HG03460 (cell line): ENCODE measurements around the gene BCR.
A peak's percentile ranks its signal among the peaks of the same experiment; 100 is the strongest.

Experiments used
- ATAC-seq: cut with Tn5 transposase; IDR thresholded peaks from one replicate; pipeline ENCODE4 v1.9.1; 2021; ENCODE audit not compliant: unreplicated experiment

BCR gene

DNA sequence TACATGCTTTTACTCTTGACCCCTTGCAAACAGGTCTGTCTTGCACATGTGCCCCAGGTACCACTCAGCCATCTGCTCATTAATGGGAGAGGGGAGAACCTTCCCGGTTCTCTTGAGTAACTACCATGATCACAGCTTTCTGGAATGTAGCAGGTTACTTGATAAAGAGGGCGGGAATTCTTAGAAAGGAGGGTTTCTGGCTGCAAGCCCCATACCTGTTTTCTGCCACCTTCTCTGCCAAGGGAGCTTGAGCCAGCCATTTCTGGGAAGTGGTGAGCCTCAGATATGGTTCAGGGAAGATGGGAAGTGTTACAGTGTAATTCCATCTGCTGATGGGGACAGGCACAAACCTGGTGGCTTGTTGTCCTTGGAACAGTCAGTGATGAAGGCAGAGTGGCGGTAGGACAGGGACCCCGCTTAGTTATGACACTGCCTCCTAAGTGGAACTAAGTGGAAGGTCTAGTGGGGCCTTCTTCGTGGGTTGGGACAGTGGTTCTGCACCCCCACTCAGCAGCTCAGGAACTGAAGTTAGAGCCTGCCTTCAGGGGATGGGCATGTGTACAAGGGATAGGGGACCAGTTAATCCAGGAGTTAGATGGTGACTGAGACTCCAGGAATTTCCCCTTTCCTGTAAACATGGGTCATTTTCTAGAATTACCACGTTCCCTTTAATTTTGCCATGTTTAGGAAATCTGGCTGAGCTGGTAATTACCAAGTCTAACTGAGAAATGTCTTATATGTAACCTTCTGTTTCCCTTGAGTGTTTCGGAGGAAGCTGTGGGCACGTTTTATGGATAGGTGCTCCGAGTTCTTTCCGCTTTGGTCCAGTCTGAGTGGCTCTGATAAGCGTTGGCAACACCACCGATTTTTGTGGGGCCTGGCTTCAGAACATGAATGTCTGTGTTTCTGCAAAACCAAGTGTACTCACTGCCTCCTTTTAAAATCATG, 35.3 kb downstream of the BCR start:
- no peak for ATAC-seq

DNA sequence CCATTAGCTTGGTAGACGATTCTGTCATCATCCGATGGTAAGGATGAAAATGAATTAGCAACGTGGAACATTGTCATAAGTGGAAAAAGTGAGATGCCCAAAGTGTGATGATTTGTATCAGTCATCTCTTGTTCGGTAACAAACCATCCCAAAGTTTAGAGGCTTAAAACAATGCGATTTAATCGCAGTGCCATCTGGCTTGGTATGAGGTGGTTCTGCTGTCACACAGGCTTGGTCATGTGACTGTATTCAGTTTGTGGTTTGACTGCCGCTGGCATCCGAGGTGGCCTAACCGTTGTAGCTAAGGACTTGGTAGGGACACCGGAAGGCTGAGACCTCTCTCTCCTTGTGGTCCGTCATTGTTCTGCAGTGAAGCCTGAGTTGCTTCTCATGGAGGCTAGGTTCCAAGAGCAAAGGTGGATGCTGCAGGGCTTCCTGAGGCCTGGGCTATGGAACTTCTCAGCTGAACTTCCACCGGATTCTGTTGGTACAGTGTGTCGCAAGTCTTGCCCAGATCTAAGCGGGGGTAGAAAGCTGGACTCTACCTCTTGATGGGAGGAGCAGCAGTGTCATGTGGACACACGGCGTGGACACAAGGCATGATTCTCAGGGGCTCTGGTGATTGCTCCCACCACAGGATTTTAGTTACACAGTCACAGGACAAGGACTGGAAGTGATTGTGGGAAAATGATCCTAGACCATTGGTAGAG, 36.3 kb downstream of the BCR start:
- no peak for ATAC-seq

DNA sequence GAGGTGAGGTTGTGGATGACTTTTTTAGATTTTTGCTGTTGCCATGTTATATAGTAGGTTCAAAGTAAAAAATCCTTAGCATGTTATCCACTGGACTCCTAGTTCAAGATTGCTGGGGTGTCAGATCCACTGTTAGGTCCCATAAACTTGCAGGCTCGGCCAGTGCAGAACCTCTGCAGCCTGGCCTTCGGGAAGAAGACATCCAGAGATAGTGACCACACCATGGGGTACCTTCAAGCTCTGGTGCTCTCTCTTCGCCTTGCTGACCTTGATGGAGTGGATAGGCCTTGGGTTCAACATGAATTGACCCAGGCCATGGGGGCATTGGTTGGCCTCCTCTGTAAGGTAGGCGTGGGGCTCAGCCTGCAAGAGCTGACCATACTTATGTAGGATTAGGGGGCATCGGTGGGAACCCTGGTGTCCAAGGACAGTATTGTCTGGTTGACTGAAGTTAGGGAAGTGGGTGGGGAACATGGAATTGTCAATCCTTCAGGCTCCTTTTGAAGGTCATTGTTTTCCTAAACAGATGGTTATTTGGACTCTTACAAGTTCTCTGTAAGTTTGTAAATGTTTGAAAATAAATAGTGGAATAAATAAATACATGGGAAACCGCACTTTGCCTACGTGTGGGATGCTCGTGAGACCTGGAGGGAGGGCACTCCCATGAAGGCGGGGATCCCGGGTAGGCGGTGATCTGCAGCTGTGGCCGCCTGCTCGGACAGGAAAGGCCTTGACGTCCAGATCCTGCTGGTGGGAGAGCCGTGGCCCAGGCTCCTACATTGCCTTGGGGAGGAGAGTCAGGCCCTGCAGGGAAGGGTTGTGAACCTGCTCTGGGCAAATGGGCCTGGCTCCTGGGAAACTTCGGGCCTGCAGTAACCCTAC, 37.1 kb downstream of the BCR start:
- ATAC-seq: no peak

DNA sequence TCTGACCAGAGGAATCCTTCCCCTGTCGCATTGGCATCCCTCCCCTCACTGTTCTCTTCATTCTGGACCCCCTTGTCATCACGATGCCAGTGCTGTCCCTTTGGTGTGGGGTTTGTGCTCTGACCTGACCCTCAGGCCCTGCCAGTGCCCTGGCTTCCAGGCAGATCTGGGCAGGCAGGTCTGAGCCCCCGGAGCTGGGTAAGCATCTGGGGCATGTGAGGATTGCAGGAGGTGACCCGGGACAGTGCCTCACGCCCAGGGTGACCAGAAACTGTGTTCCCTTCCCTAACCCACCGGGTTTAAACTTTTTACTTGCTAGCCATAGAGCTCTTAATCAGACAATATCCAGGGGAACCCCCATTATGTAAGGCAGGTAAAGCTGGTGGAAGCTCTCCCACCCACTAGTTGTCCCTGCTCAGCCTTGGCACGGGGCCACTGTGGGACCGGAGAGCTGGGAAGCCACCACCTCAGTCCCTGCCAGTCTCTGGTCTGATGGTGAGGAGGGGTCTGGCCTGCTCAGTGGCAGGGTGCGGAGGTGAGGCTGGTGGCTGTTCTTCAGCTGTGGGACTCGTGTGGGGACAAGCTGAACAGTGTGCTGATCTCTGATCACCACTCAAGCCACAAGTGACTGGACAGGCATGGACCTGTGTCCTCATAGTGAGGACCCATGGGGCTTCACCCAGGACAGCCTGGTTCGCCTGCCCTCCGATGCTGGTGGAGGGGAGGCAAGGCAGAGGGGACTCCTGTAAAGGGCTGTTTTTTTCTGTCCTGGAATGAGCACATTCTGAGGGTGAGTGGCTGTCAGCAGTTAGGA, 38.0 kb downstream of the BCR start:
- no peak for ATAC-seq

DNA sequence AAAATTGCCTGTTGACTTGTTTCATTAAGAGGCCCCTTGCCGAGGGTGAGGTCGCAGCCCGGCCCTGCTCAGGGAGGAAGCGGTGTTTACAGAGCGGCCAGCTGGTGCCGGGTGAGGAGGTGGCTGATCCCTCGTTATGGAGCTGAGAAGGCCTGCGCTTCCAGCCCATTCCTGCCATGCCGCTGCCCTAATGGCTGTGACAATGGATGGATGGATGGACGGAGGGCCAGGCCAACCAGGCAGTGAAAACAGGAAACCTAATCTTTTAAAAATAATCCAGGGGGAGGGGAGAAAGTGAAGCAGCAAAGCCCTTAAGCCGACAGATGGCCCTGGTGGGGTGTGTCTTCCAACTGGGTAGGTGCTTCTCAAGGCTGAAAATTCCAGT, 38.5 kb downstream of the BCR start:
- no peak for ATAC-seq

DNA sequence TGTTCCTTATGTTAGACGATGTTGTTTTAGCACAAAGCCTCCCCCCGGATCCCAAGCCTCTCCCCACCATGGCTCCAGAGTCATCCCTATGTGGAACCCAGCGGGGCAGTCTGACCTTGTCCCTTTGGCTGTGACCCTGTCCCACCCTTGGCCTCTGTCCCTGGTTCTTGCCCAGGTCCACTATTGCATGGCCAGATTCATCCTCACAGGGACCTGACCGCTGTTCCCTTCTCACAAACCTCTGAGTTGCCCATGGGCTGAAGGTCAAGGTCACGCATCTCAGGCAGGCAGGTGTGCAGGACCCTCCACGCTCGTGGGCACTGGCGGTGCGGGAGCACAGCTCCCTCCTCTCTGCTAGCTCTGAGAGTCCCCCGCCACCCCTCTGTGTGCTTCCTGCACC, 39.0 kb downstream of the BCR start:
- no peak for ATAC-seq

DNA sequence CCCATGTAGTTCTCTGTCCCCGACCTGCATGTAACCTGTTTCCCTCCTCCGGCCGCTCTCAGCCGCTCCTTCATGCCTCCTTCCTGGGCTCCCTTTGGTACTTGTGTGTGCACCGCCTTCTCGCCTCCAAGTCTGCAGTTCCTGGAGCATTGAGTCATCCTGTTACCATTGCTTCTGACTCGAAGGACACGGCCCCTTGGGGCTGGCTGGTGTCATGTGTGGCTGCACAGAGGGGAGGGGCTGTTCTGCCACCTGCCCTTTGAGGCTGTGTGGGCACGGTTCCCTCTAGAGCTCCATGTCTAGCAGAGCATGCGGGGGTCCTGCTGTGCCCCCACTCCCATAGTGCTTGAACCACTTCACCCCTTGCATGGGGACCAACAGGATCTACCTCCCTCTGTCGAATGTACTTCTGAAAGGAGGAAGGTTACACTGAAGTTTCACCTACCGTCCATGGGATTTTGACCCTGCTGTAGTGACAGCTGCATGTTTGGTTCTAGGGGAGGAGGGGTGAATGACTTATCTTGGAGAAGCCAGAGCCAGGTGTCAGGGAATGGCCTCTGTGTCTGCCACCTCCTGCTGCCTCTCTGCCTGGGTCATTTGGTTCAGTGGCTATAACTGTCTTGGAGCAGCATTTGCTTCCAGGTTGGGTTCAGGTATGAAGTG, 39.6 kb downstream of the BCR start:
- peak; percentile 72 for ATAC-seq

DNA sequence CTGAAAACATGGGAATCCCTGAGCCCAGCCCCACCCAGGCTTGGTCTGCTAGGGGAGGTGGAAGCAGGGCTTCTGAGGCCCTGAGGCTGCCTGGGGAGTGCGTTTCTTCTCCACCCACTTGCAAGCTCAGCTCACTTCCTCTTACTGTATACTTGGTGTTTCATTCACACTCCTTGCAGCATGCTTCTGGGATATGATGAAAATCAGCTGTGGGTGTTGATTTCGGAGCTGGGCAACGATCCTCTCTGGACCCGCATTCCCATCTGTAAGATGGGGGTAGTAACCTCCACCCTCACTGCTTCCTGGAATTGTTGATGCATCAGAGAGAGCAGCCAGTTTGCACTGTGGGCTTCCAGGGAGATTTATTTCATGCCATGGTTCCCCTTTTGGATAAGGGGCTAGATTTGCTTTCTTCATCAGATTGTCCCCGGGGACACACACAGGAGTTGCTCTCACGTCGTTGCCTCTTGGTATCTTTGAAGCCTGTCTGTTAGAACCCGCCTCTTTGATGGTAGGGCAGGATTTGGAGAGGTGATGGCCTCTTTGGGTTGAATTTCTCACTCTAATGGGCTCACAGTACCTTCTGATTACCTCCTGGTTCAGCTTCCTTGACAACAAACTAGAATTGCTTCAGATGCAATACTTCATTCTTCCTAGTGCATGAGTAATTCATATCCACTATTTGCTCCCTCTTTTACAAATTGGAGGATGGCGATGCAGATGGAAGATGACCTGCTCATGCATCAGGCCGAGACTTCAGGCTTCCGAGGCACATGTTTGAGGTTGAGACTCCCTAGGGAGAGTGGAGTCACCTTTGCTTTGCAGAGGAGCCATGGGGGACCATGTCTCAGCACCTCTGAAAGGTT, 40.4 kb downstream of the BCR start:
- no peak for ATAC-seq

DNA sequence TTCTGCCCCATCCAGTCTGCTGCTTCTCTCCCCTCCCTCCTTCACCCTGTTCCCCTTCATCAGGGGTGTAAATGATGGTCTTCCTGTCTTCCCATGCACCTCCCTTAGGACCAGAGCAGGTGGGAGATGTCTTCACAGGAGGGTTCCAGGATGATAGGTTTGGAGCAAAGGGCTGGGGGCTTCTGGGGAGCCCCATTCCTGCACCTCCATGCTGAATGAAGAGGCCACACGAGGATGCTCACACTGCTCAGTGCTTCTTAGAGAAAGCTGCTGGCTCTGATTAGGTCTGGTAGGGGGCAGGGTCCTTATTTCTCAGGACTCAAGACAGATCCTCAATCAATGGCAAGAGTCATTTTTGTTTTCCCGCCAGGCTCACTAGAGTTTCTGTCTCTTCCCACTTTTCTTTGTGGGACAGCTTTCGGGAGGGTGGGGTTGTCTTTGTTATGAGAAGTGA, 41.1 kb downstream of the BCR start:
- no peak for ATAC-seq

DNA sequence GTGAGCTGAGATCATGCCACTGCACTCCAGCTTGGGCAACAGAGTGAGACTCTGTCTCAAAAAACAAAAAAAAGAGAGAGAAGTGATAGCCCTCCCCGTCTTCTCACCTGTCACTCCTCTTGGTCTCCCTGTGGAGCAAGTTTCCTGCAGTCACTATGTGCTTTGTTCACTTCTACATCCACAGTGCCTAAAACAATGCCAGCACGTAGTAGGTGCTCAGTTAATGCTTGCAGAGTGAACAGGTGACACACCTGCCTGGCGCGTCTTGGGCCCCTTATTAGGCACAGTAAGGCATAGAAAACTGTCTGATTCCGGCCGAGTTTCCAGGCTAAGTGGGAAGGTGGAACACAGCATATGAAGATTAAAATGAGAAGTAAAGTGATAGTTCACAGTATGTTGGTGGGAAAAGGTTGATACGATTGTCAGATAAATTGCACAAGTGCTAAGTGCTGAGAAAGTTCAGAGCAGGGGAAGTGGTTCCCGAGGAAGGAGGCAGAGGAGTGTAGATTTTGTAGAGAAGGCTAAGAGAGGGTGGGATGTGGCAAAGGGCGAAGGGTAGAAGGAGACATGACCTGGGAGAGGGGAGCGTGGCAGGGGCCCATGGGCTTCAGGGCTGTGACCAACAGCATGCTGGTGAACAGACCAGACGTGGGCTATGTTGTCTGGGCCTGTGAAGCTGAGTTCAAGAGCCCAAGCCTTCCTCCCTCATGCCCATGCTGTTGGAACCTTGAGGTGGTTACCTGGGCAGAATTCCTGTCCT, 41.9 kb downstream of the BCR start:
- ATAC-seq: no peak

DNA sequence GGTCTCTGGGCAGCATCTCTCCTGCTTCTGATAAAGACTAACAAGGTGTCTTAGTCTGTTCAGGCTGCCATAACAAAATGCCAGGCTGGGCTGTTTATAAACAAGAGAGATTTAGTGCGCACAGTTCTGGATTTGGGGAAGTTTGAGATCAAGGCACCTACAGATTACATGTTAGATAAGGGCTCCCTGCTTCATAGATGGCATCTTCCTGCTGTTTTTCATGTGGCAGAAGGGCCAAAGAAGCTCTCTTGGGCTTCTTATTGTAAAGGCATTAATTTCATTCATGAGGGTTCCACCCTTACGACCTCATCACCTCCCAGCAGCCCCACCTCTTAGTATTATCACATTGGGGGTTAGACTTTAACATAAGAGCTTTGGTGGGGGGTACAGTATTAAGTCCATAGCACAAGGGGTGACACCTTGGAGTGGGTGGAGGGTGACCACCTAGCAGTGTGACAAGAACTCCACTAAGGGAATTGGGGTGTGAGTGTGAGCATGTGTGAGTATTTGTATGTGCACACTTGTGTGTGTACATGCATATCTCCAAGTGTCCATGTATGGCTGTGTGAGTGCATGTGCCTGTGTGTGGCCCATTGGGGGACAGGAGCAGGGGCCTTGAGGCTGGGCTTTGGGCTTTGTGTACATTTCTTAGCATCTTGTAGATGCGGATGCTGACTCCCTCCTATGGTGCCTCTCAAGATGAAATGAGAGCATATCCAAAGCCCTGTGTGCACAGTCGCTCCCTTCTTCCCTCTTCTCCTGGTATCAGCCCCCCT, 42.7 kb downstream of the BCR start:
- no peak for ATAC-seq

DNA sequence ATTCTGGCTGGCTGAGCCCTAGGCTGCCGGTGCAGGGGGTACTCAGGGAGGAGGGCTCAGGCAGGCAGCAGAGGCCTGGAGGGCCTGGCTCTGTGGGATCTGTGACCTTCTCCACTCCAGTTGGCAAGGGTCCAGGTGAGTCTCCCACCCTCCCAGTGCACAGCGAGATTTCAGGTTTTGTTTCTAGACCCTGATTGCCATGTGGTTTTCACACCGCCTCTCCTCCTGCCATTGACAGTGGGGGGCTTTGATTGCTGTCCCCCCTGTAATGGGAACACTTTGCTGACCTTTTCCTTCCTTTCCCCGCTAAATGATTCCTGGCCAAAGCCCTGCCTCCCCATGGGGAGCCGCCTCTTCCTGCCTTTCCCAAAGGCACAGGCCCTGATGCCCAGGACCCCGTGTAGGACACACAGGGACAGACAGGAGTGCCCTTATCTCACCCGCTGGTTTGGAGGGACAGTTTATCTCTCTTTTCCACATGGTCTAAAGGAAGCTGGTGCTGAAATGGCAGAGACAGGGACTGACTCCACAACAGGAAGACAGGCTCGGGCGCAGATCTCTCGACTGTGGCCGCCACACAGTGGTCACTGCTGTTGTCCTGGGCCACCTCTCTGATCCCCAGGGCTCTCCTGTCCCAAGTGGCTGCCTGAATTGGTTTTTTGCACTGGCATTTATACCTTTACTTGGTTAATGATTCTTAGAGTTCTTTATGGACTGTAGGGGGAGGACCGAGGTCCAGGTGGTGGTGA, 43.4 kb downstream of the BCR start:
- no peak for ATAC-seq

DNA sequence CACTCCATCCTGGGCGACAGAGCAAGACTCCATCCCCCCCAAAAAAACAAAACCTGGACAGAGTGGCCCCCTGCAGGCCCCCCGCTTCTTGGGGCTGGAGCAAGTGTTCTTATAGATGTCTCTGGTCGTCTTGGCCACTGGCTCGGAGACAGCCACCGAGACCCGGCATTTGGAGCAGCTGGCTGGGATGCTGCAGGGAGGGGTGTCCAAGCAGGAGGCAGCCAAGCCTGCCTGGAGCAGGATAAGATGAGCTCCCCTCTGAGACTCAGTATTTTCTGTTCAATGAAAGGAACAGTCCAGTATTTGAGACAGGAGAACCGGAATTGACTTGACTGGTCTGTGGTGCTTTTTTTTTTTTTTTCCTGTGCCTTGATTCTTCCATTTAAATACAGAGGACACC, 44.5 kb downstream of the BCR start:
- no peak for ATAC-seq

DNA sequence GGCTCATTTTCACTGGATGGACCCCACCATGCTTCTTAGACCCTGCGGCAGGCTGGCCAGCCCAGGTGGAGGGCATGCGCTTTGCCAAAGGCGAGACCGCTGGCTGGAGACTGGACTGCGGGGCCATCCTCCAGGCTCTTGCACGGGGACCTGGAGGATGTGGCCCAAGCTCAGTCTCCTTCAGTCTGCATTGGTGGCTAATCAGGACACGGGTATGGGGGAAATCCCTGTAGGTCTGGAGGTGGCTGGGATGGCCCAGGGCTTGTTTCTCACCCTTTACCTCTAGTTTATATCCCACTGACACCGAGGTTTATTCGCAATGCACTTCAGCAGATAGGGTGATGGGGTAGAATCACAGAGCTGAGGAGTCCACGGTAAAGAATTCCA, 45.0 kb downstream of the BCR start:
- ATAC-seq: no peak

DNA sequence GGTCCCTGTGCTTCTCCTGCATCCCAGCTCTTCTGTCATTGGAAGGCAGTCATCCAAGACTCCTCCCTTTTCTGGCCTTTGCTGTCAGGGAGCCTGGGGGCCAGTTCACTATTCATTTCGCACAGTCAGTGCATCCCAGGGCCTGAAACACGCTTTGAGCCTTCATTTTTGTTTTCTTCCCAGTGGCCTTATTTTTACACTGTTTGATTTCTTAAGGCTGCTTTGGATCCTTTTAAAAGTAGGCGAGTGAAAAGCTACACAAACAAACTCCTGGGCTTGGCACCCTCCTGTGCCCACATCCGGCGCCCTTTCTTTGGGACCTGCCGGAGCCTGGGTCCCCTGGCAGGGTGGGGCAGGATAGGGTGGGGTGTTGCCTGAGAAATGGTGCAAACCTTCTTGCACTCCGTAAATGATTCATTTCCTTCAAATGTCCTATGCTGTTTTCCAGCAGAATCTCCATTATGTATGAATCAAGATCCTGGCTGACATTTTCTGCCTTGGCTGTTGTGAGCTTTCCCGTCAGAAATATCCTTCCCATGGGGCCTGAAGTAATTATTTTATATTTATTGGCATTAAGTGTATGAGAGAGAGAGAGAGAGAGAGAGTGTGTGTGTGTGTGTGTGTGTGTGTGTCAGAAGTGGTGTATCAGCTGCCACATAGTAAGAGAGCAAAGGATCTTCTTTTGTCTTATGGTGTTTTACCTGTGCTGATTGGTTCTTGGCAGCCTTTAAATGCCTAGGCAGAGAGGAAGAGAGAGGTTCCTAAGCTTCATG, 45.6 kb downstream of the BCR start:
- ATAC-seq: no peak

DNA sequence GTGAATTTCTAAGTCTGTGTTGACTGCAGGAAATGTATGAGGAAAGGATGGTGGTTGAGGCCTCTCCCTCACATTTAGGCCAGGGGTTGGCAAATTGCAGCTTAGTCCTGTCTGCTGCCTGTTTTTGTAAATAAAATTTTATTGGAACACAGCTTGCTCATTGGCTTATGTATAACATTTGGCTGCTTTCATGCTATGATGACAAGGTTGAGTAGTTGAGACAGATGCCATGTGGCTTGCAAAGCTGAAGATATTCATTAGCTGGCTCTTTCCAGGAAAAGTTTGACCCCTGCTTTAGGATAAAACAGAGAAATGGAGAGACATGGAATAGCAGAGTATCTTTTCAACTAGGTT, 46.2 kb downstream of the BCR start:
- no peak for ATAC-seq
